ENCODE data around the gene NDUFAF2.

- TF ChIP-seq CTCF (IDR thresholded peaks at IDR 0.05; ENCODE audit: low read depth, low read length), result no peak
- TF ChIP-seq EZH2phosphoT487 (IDR thresholded peaks at IDR 0.05; ENCODE audit: low read depth), result no peak
These were observed 255.7 kb downstream of the NDUFAF2 start for GRCh38 chr5:61200582-61201155.
